H1 (cell line): ENCODE measurements around the gene ECPAS. TPM values are rescaled to one million over a fixed set of nuclear protein-coding genes. Genes with fewer than 3 reads are reported as not detected.

ENCODE experiments used
- CEBPB ChIP-seq: IDR thresholded peaks from 2 replicates; pipeline ENCODE4 v1.6.1; 2012; ENCODE audit warnings: low read depth, low read length
- CTBP2 ChIP-seq: IDR thresholded peaks from 2 replicates; pipeline ENCODE4 v1.7.0; 2011; ENCODE audit warnings: borderline replicate concordance, mild to moderate bottlenecking, moderate library complexity, mixed read lengths, low read length; ENCODE audit not compliant: insufficient read depth, insufficient read length
- RBBP5 ChIP-seq: IDR thresholded peaks from 2 replicates; pipeline ENCODE4 v1.7.1; 2012; ENCODE audit warnings: low read depth, mild to moderate bottlenecking, inconsistent platforms, low read length, moderate library complexity, borderline replicate concordance
- RNF2 ChIP-seq: fragments of 200-900, 300-1000 bp; sonication (generic); IDR thresholded peaks from 2 replicates; pipeline ENCODE4 v1.7.1; 2016; ENCODE audit warnings: borderline replicate concordance, low read depth, mild to moderate bottlenecking, antibody characterized with exemption, low read length; ENCODE audit not compliant: poor library complexity, severe bottlenecking; ENCODE audit errors: missing control alignments
- TAF1 ChIP-seq: IDR thresholded peaks from 2 replicates; pipeline ENCODE4 v1.6.1; 2011; ENCODE audit warnings: mild to moderate bottlenecking, low read depth, low read length
- USF2 ChIP-seq: IDR thresholded peaks from 2 replicates; pipeline ENCODE4 v1.6.1; 2011; ENCODE audit warnings: low read length, improper control_type of control experiment
- polyA plus RNA-seq, 7 experiments: library from polyadenylated mRNA; depleted of rRNA in 3 of 7; stranded (reverse) in 5 of 7; unstranded in 2 of 7; fragments of >200 nt in 5 of 7; fragments of 200-250 nt in 2 of 7; gene quantifications; 1 replicate in 5 of 7; 2 replicates in 1 of 7; 4 replicates in 1 of 7; pipeline versions ENCODE4 v1.2.1 to v1.2.3, GENCODE V29; 2011 to 2013; ENCODE audit warnings: missing spikeins in 2 of 7, mixed read lengths in 2 of 7
- total RNA-seq: library from RNA; stranded (reverse); fragmentation: NEBNext Ultra II Directional; extraction: Animal tissue kit (Norgen Biotek cat#: 25700); gene quantifications from 2 replicates; pipeline ENCODE4 v1.2.1, GENCODE V29; 2021

The ECPAS gene
- total and polyA plus RNA-seq, 2 of the 8 experiments (the other 6 are each of a cell fraction or from before 2014, with no cell fraction given), result 20.9 to 131 TPM

- no peak for TF ChIP-seq RBBP5
- TF ChIP-seq CTBP2, result no peak
- no peak for TF ChIP-seq CEBPB
- no peak for TF ChIP-seq TAF1
- TF ChIP-seq RNF2, result no peak
- TF ChIP-seq USF2, result no peak
These were observed 40.7 kb downstream of the ECPAS start (continued) for GRCh38 chr9:111443454-111443853.
